Nephron progenitor cell (in vitro differentiated cells): ENCODE measurements around the gene ANKRD31.

Source experiments
- DNase-seq: peaks from one replicate; pipeline ENCODE4 v3.0.0; 2021
- H3K27ac Mint-ChIP-seq: 2 replicates; pipeline ENCODE4 v1.8.0; 2021; ENCODE audit warnings: mild to moderate bottlenecking, moderate library complexity, mixed read lengths
- H3K27me3 Mint-ChIP-seq: 2 replicates; pipeline ENCODE4 v1.8.0; 2021; ENCODE audit warnings: mild to moderate bottlenecking, low read depth, mixed read lengths; ENCODE audit not compliant: poor library complexity
- H3K36me3 Mint-ChIP-seq: 2 replicates; pipeline ENCODE4 v1.8.0; 2021; ENCODE audit warnings: low read depth, mixed read lengths
- H3K4me1 Mint-ChIP-seq: 2 replicates; pipeline ENCODE4 v1.8.0; 2021; ENCODE audit warnings: mixed read lengths
- H3K4me3 Mint-ChIP-seq: 2 replicates; pipeline ENCODE4 v1.8.0; 2021; ENCODE audit warnings: mild to moderate bottlenecking, moderate library complexity, mixed read lengths
- H3K9me3 Mint-ChIP-seq: 2 replicates; pipeline ENCODE4 v1.8.0; 2021; ENCODE audit warnings: mild to moderate bottlenecking, moderate library complexity, mixed read lengths
- CTCF ChIP-seq: fragments of 200-600 bp; sonication (generic); IDR thresholded peaks from 2 replicates; pipeline ENCODE4 v1.5.0; 2021; ENCODE audit warnings: antibody characterized with exemption

The ANKRD31 gene

GRCh38 chr5:75020016-75020656, 216.5 kb downstream of the ANKRD31 start:
- Mint-ChIP-seq H3K4me1 (peaks cover 4% of the 10 kb centered on the region), H3K27me3 (no peaks in the 10 kb centered on the region), H3K36me3 (no peaks in the 10 kb centered on the region), H3K4me3 (no peak overlapping the region), H3K9me3 (peaks cover 4% of the 10 kb centered on the region), H3K27ac (no peak overlapping the region)
- TF ChIP-seq CTCF, result no peak
- DNase-seq, result no peak

GRCh38 chr5:75018805-75019587, 217.7 kb downstream of the ANKRD31 start:
- Mint-ChIP-seq H3K27me3 (no peaks in the 10 kb centered on the region), H3K4me1 (peaks cover 4% of the 10 kb centered on the region)

More at GRCh38 chr5:75018805-75019587, 217.7 kb downstream of the ANKRD31 start:
- peak overlapping the region; percentile 8 for H3K27ac Mint-ChIP-seq
- H3K4me3 Mint-ChIP-seq, result no peak overlapping the region
- DNase-seq, result no peak
- H3K36me3 Mint-ChIP-seq, result no peaks in the 10 kb centered on the region
- no peak for TF ChIP-seq CTCF
- H3K9me3 Mint-ChIP-seq, result peaks cover 15% of the 10 kb centered on the region
